ENCODE results near the gene ERI2. TPM values are rescaled to one million over a fixed set of nuclear protein-coding genes. Genes with fewer than 3 reads are reported as not detected.

ERI2 gene
- total and polyA plus RNA-seq, 7 donors, result 7.2 to 24.3 (median 16.4) TPM

DNA sequence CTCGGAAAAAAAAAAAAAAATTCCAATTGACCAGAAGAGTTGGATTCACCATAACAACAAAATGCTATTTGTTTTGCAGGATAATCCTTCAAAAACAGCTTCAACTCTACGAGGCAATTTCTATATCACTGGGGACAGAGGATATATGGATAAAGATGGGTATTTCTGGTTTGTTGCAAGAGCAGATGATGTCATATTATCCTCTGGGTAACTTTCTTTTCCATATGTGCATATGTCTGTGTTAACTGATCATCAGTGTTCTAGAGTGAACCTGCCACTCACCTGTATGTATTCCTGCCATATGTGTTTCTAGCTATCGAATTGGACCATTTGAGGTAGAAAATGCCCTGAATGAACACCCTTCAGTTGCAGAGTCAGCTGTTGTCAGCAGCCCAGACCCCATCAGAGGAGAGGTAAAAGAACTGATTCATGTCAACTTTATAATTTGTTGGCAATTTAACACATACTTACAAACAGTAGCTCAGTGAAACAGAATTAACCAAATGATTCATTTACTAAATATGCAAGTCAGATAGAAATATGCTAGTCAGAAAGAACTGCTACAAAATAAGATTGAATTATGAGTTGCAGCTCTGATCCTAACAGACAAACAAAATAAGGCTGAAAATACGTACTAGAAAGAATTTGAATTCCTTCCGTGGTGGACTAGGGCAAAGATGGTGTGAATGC, 14.2 kb downstream of the ERI2 start:
- Histone ChIP-seq H3K4me1 (no peaks in the 10 kb centered on the region), H3K4me3 (no peak overlapping the region), H3K27me3 (no peaks in the 10 kb centered on the region), H3K9me3 (no peaks in the 10 kb centered on the region), H3K36me3 (peaks cover 0 to 7% (median 0%) of the 10 kb centered on the region in 4 donors), H3K27ac (no peak overlapping the region)
- TF ChIP-seq, protein P1, sequence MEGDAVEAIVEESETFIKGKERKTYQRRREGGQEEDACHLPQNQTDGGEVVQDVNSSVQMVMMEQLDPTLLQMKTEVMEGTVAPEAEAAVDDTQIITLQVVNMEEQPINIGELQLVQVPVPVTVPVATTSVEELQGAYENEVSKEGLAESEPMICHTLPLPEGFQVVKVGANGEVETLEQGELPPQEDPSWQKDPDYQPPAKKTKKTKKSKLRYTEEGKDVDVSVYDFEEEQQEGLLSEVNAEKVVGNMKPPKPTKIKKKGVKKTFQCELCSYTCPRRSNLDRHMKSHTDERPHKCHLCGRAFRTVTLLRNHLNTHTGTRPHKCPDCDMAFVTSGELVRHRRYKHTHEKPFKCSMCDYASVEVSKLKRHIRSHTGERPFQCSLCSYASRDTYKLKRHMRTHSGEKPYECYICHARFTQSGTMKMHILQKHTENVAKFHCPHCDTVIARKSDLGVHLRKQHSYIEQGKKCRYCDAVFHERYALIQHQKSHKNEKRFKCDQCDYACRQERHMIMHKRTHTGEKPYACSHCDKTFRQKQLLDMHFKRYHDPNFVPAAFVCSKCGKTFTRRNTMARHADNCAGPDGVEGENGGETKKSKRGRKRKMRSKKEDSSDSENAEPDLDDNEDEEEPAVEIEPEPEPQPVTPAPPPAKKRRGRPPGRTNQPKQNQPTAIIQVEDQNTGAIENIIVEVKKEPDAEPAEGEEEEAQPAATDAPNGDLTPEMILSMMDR (IDR thresholded peaks at IDR 0.05), result no peak
- no peak for TF ChIP-seq EP300 (IDR thresholded peaks at IDR 0.05)
- TF ChIP-seq POLR2AphosphoS5 (IDR thresholded peaks at IDR 0.05), result no peak
- TF ChIP-seq POLR2A (IDR thresholded peaks at IDR 0.05), result no peak
- 90 to 92% methylated on average over 5 of the region's 5 CpGs for WGBS, 2 donors
- intact Hi-C loops (cut with DNase I), result no loop called here
- no peak for DNase-seq

DNA sequence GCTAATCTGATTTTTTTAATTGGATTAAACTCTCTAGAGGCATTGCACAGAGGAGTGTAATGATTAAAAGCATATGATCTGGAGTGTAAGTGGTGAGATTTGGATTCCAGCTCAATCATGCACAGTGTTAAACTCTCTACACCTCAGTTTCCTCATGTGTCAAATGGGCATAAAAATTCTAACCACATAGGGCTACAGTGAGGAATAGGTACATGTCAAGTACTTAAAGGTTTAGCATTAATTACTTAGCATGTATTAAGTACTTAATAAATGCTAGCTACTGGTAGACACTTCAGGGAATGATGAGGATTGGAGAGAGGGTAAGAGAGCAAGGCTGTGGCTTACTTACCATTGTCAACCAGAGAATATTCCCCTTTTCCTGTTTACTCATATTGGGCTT, 17.1 kb downstream of the ERI2 start:
- Histone ChIP-seq H3K27me3 (no peaks in the 10 kb centered on the region), H3K27ac (no peak overlapping the region), H3K9me3 (no peaks in the 10 kb centered on the region), H3K36me3 (no peaks in the 10 kb centered on the region), H3K4me3 (no peak overlapping the region), H3K4me1 (no peaks in the 10 kb centered on the region)
- no peak for TF ChIP-seq EP300 (IDR thresholded peaks at IDR 0.05)
- TF ChIP-seq, protein P1 (IDR thresholded peaks at IDR 0.05), result no peak
- no peak for TF ChIP-seq POLR2AphosphoS5 (IDR thresholded peaks at IDR 0.05)
- no peak for TF ChIP-seq POLR2A (IDR thresholded peaks at IDR 0.05)
- intact Hi-C loops (cut with DNase I), result no loop called here
- DNase-seq, result no peak

DNA sequence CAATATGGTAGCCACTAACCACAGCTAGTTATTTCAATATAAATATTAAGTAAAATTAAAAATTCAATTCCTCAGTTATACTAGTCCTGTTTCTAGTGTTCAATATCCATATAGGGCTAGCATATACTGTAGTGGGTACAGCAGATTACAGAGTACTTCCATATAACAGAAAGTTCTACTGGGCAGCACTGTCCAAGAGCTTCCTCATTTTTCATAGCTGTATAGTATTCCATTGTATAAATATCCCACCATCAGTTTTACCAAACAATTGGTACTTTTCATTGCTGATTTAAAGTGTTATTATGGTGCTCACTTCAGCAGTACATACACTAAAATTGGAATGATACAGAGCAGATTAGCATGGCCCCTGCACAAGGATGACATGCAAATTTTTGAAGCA, 22.1 kb downstream of the ERI2 start:
- no peak for DNase-seq
- Histone ChIP-seq H3K27me3 (no peaks in the 10 kb centered on the region), H3K9me3 (no peaks in the 10 kb centered on the region), H3K36me3 (no peaks in the 10 kb centered on the region), H3K4me3 (no peak overlapping the region), H3K4me1 (no peaks in the 10 kb centered on the region), H3K27ac (no peak overlapping the region)
- intact Hi-C loops (cut with DNase I), result no loop called here
- TF ChIP-seq EP300 (IDR thresholded peaks at IDR 0.05) (no peak), POLR2A (IDR thresholded peaks at IDR 0.05) (no peak), POLR2AphosphoS5 (IDR thresholded peaks at IDR 0.05) (no peak)
- TF ChIP-seq, protein P1 (IDR thresholded peaks at IDR 0.05), result no peak

DNA sequence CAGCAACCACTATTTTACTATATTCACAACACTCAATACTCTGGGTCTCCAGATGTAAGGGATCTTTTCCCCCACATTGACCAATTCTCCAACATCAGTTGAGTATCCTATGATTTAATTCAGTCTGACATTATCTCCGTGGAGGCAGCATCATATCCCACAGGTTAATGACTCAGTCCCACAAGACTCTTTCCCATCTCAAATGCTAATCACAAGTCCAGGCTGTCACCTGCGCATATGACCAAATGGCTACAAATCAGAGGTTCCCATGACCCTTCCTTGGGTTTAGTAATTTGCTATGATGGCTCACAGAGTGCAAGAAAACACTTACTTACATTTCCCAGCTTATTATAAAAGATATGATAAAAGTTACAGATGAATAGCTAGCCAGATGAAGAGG, 23.8 kb downstream of the ERI2 start:
- no peak overlapping the region for H3K4me3 ChIP-seq
- no peak overlapping the region for H3K27ac ChIP-seq
- H3K9me3 ChIP-seq, result no peaks in the 10 kb centered on the region
- TF ChIP-seq, protein P1 (IDR thresholded peaks at IDR 0.05), result no peak
- no peak for TF ChIP-seq EP300 (IDR thresholded peaks at IDR 0.05)
- TF ChIP-seq POLR2A (IDR thresholded peaks at IDR 0.05), result no peak
- TF ChIP-seq POLR2AphosphoS5 (IDR thresholded peaks at IDR 0.05), result no peak
- no peaks in the 10 kb centered on the region for H3K27me3 ChIP-seq
- intact Hi-C loops (cut with DNase I), result no loop called here
- DNase-seq, result no peak
- no peaks in the 10 kb centered on the region for H3K4me1 ChIP-seq
- H3K36me3 ChIP-seq, result peaks cover 0 to 3% (median 0%) of the 10 kb centered on the region in 4 donors
- 91 to 96% methylated on average over 2 of the region's 2 CpGs for WGBS, 2 donors

DNA sequence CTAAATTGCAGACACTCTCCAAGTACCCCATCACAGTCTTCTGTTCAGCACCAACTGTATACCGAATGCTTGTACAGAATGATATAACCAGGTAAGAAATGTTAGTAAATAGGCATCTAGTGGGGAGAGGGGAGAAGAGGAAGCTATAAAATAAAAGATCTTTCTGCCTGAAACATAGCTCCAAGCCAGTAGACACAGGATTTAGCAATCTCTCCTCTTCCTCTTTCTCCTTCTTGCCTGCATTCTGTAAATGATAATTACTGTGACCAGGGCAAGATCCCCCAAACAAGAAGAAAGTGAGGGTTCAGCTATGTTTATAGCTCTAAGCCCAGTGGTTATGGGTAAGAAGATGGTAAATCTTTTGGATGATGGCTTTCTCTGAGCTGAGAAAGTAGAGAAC, 24.6 kb downstream of the ERI2 start:
- Histone ChIP-seq H3K36me3 (peaks cover 0 to 3% (median 0%) of the 10 kb centered on the region in 4 donors), H3K9me3 (no peaks in the 10 kb centered on the region), H3K4me1 (no peaks in the 10 kb centered on the region), H3K27me3 (no peaks in the 10 kb centered on the region), H3K27ac (no peak overlapping the region), H3K4me3 (no peak overlapping the region)
- TF ChIP-seq EP300 (IDR thresholded peaks at IDR 0.05), result no peak
- intact Hi-C loops (cut with DNase I), result no loop called here
- WGBS, 2 donors, result 83 to 89% methylated on average over 1 of the region's 1 CpG
- DNase-seq, result no peak
